GM12875 (cell line): ENCODE measurements around the gene CCSER2.

ENCODE experiments used
- H3K4me3 ChIP-seq: one replicate; pipeline ENCODE4 v1.5.1; 2011; ENCODE audit warnings: low read depth, low read length, control low read depth
- TF ChIP-seq, protein P1 (sequence below): IDR thresholded peaks from 2 replicates; pipeline ENCODE4 v1.5.1; 2011; ENCODE audit warnings: low read depth, mild to moderate bottlenecking, control low read depth, inconsistent platforms, low read length, moderate library complexity, borderline replicate concordance; ENCODE audit not compliant: insufficient read depth

The CCSER2 gene

DNA sequence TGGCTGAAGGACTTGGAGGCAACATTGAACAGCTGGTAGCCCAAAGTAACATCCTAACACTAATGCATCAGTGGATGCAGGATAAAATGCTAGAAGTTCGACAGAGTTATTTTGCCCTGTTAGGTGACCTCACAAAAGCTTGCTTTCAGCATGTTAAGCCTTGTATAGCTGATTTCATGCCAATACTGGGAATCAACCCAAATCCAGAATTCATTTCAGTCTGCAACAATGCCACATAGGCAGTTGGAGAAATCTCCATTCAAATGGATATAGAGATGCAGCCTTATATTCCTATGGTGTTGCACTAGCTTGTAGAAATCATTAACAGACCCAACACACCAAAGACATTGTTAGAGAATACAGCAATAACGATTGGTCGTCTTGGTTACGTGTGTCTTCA is 62.9 kb downstream of the CCSER2 start:
- TF ChIP-seq, protein P1, sequence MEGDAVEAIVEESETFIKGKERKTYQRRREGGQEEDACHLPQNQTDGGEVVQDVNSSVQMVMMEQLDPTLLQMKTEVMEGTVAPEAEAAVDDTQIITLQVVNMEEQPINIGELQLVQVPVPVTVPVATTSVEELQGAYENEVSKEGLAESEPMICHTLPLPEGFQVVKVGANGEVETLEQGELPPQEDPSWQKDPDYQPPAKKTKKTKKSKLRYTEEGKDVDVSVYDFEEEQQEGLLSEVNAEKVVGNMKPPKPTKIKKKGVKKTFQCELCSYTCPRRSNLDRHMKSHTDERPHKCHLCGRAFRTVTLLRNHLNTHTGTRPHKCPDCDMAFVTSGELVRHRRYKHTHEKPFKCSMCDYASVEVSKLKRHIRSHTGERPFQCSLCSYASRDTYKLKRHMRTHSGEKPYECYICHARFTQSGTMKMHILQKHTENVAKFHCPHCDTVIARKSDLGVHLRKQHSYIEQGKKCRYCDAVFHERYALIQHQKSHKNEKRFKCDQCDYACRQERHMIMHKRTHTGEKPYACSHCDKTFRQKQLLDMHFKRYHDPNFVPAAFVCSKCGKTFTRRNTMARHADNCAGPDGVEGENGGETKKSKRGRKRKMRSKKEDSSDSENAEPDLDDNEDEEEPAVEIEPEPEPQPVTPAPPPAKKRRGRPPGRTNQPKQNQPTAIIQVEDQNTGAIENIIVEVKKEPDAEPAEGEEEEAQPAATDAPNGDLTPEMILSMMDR: no peak
- no peak overlapping the region for H3K4me3 ChIP-seq

DNA sequence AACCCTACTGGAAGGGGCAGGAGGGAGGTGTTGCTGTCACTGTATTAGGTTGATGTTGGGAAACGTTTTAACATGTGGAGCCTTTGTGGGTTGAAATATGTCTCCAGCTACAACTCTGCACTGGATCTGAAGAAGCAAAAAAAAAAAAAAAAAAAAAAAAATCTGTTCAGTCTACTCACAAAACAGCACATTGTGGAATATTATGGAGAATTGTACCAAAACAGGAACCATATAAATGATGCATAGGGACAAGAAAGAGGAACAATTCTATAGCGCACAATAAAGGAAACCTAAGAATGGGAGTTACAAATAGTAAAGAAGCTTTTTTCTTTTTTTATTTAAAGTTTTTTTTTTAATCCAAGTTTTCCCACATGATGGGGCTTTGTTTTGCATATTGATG is 63.8 kb downstream of the CCSER2 start:
- H3K4me3 ChIP-seq: no peak overlapping the region
- TF ChIP-seq, protein P1: no peak

DNA sequence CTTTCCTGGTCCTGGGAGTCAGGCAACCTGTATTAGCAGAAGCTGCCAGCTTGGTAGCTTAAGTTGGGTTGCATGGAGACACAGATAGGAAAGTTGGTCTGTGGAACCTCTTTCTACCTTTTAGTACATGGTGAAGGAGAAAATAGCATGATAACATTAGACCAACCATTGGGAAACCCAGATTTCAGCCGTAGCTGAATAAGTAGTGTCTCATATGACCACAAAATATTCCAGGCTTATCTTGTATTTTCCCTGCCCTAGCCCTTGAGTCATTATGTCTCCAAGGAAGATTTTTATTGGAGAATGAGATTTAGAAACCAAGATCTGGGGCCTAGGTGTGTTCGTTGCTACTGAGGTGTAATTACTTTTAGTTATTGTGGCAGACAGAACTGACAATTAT is 67.2 kb downstream of the CCSER2 start:
- TF ChIP-seq, protein P1: no peak
- no peak overlapping the region for H3K4me3 ChIP-seq

DNA sequence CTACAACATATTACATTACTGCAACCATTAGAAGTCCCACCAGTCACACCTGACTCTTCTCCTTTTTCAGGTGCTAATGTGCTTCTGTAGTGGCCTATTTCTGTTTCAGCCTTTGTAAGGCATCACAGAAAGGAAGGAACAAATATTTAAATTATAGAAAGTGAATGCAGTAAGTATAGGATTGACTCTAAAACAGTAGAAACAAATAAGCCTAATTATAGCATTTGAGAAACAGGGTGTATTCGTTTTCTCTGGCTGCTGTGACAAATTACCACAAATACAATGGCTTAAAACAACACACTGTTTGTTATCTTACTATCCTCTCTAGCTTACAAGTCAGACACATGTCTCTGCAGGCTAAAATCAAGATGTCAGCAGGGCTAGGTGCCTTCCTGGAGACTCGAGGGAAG is 69.4 kb downstream of the CCSER2 start:
- no peak overlapping the region for H3K4me3 ChIP-seq
- TF ChIP-seq, protein P1: no peak

DNA sequence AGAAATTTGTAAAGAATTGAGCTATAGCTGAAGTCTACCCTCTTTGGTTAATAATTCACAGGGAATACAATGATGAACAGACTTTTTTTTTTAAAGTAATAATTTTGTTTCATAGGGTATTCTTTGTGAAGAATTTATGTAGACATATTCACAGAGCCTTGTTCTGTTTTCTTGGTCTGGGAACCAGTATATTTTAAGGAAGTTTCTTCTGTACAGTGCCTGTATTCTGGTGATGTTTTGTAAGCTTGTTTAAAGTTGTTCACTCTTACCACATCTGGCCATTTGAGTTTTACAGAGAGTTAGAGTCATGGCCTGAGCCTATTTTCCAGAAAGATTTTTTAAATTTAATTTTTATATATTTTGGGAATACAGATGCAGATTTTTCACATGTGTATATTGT is 70.3 kb downstream of the CCSER2 start:
- TF ChIP-seq, protein P1: no peak
- H3K4me3 ChIP-seq: no peak overlapping the region

GRCh38 chr10:84401854-84402611 is 73.6 kb downstream of the CCSER2 start:
- no peak overlapping the region for H3K4me3 ChIP-seq
- TF ChIP-seq, protein P1: no peak

GRCh38 chr10:84404783-84405182 is 76.4 kb downstream of the CCSER2 start:
- H3K4me3 ChIP-seq: no peak overlapping the region
- TF ChIP-seq, protein P1: no peak
